ENCODE results near the gene OR5A2.
"Not testable (repeated sequence)": the region's sequence is repeated elsewhere in the genome, so short reads cannot be mapped to it uniquely, and the experiment has no call there.

Gene OR5A2

DNA sequence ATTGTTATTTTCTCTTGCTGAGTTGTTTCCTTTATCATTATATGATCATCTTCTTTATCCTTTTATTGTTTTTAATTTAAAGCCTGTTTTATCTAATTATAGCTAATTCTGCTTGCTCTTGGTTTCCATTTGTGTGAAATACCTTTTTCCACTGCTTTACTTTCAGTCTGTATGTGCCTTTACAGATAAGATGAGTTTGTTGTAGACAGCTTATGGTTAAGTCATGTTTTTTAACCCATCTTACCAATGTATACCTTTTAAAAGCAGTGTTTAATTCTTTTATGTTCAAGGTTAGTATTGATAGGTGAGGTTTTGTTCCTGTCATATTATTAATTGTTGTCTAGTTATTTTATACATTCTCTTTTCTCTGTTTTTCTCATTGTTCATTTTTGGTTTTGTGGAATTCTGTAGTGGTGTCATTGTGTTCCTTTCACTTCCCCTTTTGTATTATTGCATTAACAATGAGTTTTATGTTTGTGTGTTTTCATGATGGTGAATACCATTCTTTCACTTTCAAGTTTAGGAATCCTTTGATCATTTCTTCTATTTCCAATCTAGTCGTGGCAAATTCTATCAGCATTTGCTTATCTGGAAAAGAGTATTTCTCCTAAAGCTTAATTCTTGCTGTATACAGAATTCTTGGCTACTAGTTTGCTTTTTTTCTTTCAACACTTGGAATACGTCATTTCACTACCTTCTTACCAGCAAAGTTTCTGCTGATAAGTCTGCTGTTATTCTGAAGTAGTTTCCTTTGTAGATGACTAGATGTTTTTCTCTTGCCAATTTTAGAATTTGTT, 45.8 kb downstream of the OR5A2 start:
- no peak for DNase-seq

DNA sequence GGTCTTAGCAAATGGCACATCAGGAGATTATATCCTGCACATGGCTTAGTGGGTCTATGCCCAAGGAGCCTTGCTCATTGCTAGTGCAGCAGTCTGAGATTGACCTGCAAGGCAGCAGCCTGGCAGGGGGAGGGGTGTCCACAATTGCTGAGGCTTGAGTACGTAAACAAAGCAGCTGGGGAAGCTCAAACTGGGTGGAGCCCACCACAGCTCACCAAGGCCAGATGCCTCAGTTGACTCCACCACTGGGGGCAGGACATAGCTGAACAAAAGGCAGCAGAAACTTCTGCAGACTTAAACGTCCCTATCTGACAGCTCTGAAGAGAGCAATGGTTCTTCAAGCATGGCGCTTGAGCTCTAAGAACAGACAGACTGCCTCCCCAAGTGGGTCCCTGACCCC, 53.9 kb downstream of the OR5A2 start:
- not testable (repeated sequence) for DNase-seq

DNA sequence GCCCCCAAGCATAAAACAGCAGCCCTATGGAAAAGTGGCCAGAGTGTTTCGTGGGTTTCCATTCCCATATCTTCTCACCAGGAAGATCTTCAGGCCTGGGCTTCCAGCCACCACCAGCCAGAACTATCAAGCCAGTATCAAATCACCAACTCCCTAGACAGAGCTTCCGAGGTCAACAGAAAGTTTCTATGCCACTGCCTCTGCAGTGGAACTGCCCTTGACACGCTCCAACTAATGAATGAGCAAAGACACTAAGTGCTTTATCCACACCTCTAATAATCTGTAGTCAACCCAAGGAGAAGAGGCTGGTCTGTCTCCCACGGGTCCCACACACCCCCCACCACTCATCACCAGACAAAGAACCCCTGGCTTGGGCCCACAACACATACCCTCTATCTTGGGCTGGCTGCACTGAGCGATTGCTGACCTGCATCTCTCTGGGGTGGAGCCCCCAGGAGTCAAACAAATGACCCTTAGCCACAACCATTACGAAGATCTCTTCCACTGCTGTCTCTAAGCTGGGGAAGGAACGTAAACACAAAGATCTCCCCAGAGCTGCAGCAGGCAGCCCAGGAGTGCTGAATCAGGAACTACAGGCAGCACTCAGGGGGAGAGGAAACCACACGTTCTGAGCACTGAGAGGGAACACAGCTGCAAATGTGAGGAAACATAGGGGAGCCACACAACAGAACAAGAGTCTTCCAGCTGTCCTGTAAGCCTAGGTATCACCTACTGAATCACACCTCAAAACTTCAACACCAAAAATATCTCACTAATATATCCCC, 57.8 kb downstream of the OR5A2 start:
- DNase-seq = no peak
